GM19372 (cell line): ENCODE results near the gene KAT2B.
"Not testable (repeated sequence)": the region's sequence is repeated elsewhere in the genome, so short reads cannot be mapped to it uniquely, and the experiment has no call there.

Experiments
- ATAC-seq: cut with Tn5 transposase; IDR thresholded peaks from one replicate; pipeline ENCODE4 v1.9.1; 2021; ENCODE audit warnings: mild to moderate bottlenecking, low read depth, moderate library complexity; ENCODE audit not compliant: unreplicated experiment

KAT2B gene

GRCh38 chr3:20039765-20040547 lies at the start of gene KAT2B:
TSS of gene KAT2B (plus strand) at chr3:20040446. CDS start at chr3:20040478, 32 bp downstream.
- ATAC-seq: peak; percentile 51

- no peak for ATAC-seq
These were observed 45.5 kb upstream of the KAT2B start for GRCh38 chr3:19994796-19995195.

GRCh38 chr3:19997502-19997901 lies 42.7 kb upstream of the KAT2B start:
- ATAC-seq: no peak

GRCh38 chr3:20001932-20002331 lies 38.3 kb upstream of the KAT2B start:
- ATAC-seq: no peak

- no peak for ATAC-seq
These were observed 32.3 kb upstream of the KAT2B start for GRCh38 chr3:20007960-20008359.

GRCh38 chr3:20008646-20009045 lies 31.6 kb upstream of the KAT2B start:
- no peak for ATAC-seq

- ATAC-seq: no peak
These were observed 28.1 kb upstream of the KAT2B start, which contains the start of gene PP2D1 for GRCh38 chr3:20012164-20012563. TSS of gene PP2D1 (minus strand) at chr3:20012264. CDS start at chr3:20012072, 192 bp downstream.

- ATAC-seq: no peak
These were observed 26.9 kb upstream of the KAT2B start for GRCh38 chr3:20013396-20013795.

GRCh38 chr3:20015525-20015924 lies 24.7 kb upstream of the KAT2B start:
- no peak for ATAC-seq

GRCh38 chr3:20016076-20016475 lies 24.2 kb upstream of the KAT2B start:
- ATAC-seq: not testable (repeated sequence)

- ATAC-seq: no peak
These were observed 17.2 kb upstream of the KAT2B start for GRCh38 chr3:20022954-20023622.

- ATAC-seq: no peak
These were observed 16.4 kb upstream of the KAT2B start for GRCh38 chr3:20023623-20024405.

- ATAC-seq: no peak
These were observed 13.1 kb upstream of the KAT2B start for GRCh38 chr3:20027136-20027535.

- ATAC-seq: no peak
These were observed 11.3 kb upstream of the KAT2B start for GRCh38 chr3:20028905-20029331.

GRCh38 chr3:20031939-20032338 lies 8.3 kb upstream of the KAT2B start:
- ATAC-seq: not testable (repeated sequence)

- no peak for ATAC-seq
These were observed 5.2 kb upstream of the KAT2B start for GRCh38 chr3:20035019-20035418.

- no peak for ATAC-seq
These were observed 2.8 kb upstream of the KAT2B start for GRCh38 chr3:20037255-20037996.

- no peak for ATAC-seq
These were observed 1.4 kb upstream of the KAT2B start for GRCh38 chr3:20038699-20039465.

GRCh38 chr3:20039466-20039764 lies 831 bp upstream of the KAT2B start:
- ATAC-seq: no peak
